ENCODE data around the gene CARD18.

The CARD18 gene

GRCh38 chr11:105155679-105156078 is 16.1 kb upstream of the CARD18 start:
- no peak for TF ChIP-seq CTCF (IDR thresholded peaks at IDR 0.05; ENCODE audit: low read depth, low read length)
- H3K4me3 ChIP-seq (ENCODE audit: low read depth, low read length), result no peak overlapping the region

GRCh38 chr11:105153392-105153791 is 13.8 kb upstream of the CARD18 start:
- TF ChIP-seq CTCF (IDR thresholded peaks at IDR 0.05; ENCODE audit: low read depth, low read length), result no peak

GRCh38 chr11:105152560-105152959 is 13.0 kb upstream of the CARD18 start:
- no peak for TF ChIP-seq CTCF (IDR thresholded peaks at IDR 0.05; ENCODE audit: low read depth, low read length)

More at GRCh38 chr11:105153392-105153791, 13.8 kb upstream of the CARD18 start:
- no peak overlapping the region for H3K4me3 ChIP-seq (ENCODE audit: low read depth, low read length)

GRCh38 chr11:105152021-105152512 is 12.5 kb upstream of the CARD18 start:
- H3K4me3 ChIP-seq (ENCODE audit: low read depth, low read length), result no peak overlapping the region
- TF ChIP-seq CTCF (IDR thresholded peaks at IDR 0.05; ENCODE audit: low read depth, low read length), result no peak

More at GRCh38 chr11:105152560-105152959, 13.0 kb upstream of the CARD18 start:
- no peak overlapping the region for H3K4me3 ChIP-seq (ENCODE audit: low read depth, low read length)

GRCh38 chr11:105149477-105149876 is 9.9 kb upstream of the CARD18 start:
- H3K4me3 ChIP-seq (ENCODE audit: low read depth, low read length), result no peak overlapping the region
- no peak for TF ChIP-seq CTCF (IDR thresholded peaks at IDR 0.05; ENCODE audit: low read depth, low read length)

- H3K4me3 ChIP-seq (ENCODE audit: low read depth, low read length), result no peak overlapping the region
- no peak for TF ChIP-seq CTCF (IDR thresholded peaks at IDR 0.05; ENCODE audit: low read depth, low read length)
Observed at GRCh38 chr11:105148241-105148640, 8.7 kb upstream of the CARD18 start.

- H3K4me3 ChIP-seq (ENCODE audit: low read depth, low read length), result no peak overlapping the region
- no peak for TF ChIP-seq CTCF (IDR thresholded peaks at IDR 0.05; ENCODE audit: low read depth, low read length)
Observed at GRCh38 chr11:105144887-105145286, 5.3 kb upstream of the CARD18 start.

Data from WI38 (cell line).